ENCODE results near the gene TMEM52B.
"Not testable (repeated sequence)": the region's sequence is repeated elsewhere in the genome, so short reads cannot be mapped to it uniquely, and the experiment has no call there.

TMEM52B gene

DNA sequence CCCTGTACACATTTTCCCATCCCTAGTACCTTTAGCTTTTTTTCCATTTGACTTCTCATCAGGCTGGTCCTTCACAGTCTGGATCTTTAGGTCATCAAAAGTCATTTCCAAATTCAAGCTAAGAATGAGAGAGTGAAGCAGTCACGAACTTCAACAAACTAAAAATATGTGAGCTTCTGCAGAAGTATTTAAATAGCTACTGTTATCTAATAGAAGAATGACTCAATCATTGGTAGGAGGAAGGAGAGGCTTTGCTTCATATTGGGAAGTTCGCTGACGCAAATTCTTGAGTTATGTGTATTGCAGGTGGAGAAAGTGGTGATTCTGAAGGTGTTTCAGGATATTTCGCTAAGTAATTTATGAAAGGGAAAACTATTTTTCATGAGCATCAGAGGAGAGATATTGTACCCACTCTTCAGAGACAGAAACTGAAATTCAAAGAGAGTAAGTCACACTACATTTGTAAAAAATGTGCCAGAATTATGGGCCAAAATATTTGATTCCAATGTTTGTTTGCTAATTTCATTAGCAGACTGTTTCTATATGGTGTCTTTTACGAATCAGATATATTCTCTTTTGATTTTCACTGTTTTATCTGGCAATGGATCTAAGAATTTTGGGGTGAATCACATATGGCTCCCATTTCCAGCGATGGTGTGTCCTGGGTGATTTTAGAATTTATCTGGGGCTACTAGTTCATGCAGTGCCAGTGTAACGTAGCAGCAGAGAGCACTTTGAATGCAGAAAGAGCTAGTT is 6.7 kb upstream of the TMEM52B start, which contains the start of gene OLR1:
TSS of gene OLR1 (minus strand) at position 160 of the 756 bp plus-strand sequence. CDS start at position 105, 55 bp downstream.
- no peak for DNase-seq (ENCODE audit: low read depth, low spot score)

DNA sequence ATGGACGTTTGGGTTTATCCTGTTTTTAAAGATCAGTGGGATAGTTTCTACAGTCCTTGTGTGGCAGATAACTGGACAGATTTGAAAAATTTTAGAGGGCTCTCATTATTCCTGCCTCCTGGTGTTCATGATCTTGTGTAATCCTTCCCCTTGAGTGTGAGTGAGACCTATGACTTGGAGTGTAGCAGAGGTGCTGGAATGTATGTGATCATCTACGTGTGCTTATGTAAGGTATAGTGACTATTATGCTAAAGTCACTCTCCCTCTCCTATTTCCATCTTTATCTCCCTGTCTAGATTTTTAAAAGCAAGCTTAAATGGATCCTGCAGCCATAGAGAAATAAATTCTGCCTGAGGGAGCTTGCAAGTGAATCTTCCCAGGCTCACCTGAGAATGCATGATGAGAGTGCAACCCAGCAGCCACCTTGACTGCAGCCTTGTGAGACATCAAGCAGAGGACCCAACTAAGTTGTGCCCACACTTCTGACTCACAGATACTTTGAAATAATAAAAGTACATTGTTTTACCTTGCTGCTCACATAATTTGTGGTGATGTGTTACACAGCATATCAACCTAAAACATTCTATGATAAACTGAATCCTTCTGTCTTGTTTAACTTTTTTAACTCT is 3.7 kb upstream of the TMEM52B start:
- DNase-seq (ENCODE audit: low read depth, low spot score): no peak

DNA sequence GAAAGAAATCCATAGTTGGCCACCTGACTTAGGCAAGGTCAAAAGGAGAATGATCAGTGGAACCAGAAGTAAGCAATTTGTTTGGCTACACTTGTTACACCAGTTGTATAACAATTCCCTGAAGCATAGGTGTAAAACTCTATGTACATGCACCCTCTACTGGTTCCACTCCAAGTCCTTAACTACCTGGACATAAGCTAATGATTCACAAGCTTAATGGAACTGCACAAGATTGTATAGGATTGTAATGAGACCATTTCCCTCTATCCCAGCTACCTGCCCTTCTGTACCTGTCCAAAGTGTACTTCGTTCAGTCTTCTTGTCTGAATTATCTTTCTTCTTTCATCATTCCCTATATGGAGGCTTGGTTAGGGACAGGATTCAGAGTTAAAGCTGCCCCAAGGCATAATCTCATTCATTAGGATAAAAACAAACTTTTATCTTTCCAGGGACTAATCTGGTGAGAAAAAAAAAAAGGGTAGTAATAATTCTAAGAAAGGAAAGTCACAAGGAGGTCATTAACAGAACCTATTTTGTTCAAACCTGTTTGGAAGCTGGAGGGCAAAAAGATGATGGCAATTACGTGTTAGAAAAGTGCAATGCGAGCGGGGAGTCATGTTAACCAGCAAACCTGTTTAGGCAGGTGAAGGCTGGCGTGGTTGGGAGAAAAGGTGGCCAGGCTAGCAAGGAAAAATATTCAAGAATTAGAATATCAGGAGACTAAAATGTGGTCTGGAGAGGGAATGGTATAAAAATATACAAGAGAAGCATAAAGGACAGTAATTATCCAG is 2.8 kb upstream of the TMEM52B start:
- no peak for DNase-seq (ENCODE audit: low read depth, low spot score)

DNA sequence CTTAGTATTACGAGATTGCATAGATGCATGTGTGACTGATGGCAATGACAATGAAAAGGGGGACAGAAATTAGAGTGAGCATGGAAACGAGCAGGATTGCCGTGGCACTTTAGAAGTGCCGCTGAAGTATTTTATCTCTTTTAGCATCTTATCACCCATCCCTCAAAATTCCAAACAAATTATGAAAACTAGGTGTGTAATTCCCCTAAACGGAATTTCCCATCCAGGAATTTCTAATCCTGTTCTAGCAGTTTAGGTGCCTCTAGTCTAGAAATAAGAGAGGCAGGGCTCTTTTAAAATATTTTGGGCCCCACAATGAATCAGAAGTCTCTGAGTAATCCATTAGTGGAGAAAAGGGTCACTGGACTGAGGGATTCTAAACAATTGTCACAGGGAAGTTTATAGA is 947 bp downstream of the TMEM52B start:
- DNase-seq (ENCODE audit: low read depth, low spot score): no peak

DNA sequence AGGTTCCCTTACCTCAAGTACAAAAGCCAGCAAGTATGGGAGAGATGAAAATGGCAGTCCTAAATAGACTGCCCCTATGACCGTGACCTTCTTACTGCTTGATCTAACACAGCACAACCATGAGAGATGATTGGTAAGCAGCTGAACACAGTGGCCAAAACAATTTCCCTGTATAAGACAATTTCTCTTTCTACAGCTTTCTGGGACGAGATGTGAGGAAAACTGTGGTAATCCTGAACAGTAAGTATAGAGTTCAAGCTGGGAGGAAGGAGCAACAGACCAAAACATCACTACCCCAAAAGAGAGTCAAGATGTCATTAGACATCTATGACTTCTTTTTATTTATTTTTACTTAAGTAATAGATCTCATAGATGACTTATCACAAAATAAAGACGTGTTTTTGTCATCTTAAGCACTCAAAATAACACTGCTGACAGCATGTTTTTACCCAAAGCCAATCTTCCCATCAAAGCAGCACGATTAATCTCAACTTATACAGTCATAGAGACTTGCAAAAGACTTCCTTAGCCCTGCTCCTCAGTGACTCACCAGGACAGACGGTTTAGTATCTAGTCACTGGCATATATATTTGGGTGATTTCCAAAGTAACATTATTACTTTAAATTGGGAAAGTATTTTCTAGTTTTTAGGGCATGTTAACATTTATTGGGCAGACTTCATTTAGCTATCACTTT is 3.7 kb downstream of the TMEM52B start:
- no peak for DNase-seq (ENCODE audit: low read depth, low spot score)

GRCh38 chr12:10184261-10184843 is 5.5 kb downstream of the TMEM52B start:
- DNase-seq (ENCODE audit: low read depth, low spot score): no peak

- DNase-seq (ENCODE audit: low read depth, low spot score): no peak
Measured at GRCh38 chr12:10186299-10186698, 7.5 kb downstream of the TMEM52B start.

DNA sequence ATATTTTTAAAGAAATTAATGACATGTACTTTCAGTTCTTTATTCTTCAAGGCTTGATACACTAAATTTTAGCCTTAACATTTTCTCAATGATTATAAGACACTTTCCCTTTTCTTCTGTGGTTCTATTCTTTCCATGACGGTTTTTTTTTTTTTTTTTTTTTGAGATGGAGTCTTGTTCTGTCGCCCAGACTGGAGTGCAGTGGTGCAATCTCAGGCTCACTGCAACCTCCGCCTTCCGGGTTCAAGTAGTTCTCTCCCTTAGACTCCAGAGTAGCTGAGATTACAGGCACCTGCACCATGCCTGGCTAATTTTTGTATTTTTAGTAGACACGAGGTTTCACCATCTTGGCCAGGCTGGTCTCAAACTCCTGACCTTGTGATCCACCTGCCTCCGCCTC is 8.1 kb downstream of the TMEM52B start:
- not testable (repeated sequence) for DNase-seq (ENCODE audit: low read depth, low spot score)

- no peak for DNase-seq (ENCODE audit: low read depth, low spot score)
Measured at GRCh38 chr12:10189653-10190052, 10.8 kb downstream of the TMEM52B start.

DNA sequence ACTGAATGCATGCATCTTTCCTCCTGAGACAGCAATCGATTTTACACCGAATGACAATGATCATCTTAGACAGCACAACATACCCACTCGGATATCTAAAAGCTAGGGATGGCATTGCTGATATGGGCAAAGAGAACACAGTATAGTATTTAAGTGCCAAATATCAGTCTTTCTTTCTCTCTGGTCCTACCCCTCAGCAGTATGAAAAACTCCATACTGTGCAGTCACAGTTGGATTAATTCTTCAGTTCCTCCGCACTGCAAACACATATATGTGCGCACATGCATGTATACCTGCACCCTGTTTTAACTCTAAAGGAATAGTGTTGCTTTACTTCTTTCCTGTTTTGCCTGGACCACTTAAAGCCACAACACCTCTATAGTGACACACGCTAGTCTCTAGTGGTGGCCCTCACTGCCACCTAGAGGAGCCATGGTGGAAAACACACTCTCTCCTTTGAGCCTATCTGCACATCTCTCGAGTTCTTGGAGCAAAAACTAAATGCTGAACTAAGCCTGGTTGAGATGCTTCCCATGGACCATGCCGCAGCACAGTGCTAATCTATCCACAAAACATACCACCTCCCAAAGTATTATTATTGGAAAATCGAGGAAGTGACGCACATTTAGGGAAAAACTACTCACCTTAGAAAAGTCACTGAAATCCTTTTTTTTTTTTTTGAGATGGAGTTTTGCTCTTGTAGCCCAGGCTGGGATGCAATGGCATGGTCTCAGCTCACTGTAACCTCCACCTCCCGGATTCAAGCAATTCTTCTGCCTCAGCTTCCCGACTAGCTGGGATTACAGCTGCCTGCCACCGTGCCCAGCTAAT is 11.9 kb downstream of the TMEM52B start:
- no peak for DNase-seq (ENCODE audit: low read depth, low spot score)

DNA sequence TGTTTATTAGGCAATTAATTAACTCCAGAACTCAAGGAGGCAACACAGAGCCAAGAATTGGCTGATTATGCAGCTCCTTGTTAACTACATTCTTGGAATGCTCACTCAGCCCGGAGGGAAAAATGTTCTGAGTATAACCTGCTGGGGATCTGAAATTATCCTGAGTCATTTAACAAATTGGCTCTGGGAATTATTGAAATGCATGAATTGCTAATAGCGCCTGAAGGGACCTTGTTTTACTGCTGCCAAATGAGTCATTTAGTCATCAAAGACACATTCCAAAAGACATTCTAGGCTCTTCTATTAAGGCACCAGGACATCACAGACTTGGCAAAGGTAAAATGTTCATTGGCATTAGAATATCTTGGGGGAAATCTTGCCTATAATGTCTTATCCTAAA is 13.0 kb downstream of the TMEM52B start:
- DNase-seq (ENCODE audit: low read depth, low spot score): no peak

GRCh38 chr12:10194160-10194670 is 15.4 kb downstream of the TMEM52B start:
- no peak for DNase-seq (ENCODE audit: low read depth, low spot score)

GRCh38 chr12:10196210-10196609 is 17.4 kb downstream of the TMEM52B start:
- no peak for DNase-seq (ENCODE audit: low read depth, low spot score)

- no peak for DNase-seq (ENCODE audit: low read depth, low spot score)
Measured at GRCh38 chr12:10197879-10198278, 19.0 kb downstream of the TMEM52B start.

- not testable (repeated sequence) for DNase-seq (ENCODE audit: low read depth, low spot score)
Measured at GRCh38 chr12:10204495-10204894, 25.7 kb downstream of the TMEM52B start.

DNA sequence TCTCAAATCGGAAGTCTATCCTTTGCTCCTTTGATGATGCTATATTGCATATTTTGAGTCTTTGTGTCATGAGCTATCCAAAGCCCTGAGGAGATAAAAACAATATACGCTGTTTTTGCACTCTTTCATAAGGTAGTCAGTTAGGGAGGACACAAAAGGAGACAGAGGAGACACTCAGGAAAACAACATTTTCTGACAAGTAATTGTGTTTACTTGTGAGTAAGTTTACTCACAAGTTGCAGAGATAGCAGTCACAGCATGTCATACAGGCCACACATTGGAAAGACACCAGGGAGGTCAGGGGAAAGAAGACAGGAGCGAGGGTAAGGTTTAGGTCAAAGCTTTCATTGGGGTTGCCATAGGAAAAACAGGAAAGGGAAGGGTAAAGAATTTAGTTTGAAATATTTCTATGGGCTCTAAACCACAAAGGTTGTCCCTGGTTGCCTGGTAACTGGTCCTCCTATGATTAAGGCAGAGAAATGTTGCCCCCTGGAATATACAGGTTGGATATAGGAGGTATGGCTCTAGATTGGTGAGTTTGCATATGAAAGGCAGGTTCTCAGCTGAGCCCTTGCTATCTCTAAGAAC is 26.5 kb downstream of the TMEM52B start:
- DNase-seq (ENCODE audit: low read depth, low spot score): no peak

DNA sequence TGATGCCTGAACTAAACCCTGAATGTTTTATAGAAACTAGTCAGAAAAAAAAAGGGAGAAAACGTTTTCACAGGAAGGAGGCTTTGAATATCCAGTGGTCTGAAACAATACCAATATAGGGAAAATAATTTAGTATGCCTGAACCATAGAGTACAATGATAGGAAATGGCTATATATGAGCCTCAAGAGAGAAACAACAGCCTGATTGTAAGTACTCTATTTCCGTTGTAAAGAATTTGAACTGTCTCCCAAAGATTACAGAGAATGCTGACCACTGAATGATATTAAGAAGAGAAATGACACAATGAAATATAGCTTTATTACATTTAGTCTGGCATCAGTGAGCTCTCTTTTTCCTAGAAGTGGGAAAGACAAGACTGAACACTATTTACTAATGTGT is 28.3 kb downstream of the TMEM52B start:
- no peak for DNase-seq (ENCODE audit: low read depth, low spot score)

GRCh38 chr12:10210225-10210624 is 31.4 kb downstream of the TMEM52B start:
- no peak for DNase-seq (ENCODE audit: low read depth, low spot score)

GRCh38 chr12:10211101-10211939 is 32.5 kb downstream of the TMEM52B start:
- no peak for DNase-seq (ENCODE audit: low read depth, low spot score)
